Upper lobe of left lung (tissue), 4 donors: Measurements from ENCODE around the gene RNF213.

Experiments
- CTCF ChIP-seq, 6 experiments: fragments of 450-650 bp in 4 of 6; fragments of 200-600 bp in 2 of 6; sonication (generic) in 2 of 6; IDR thresholded peaks; one replicate each; pipeline ENCODE4 v1.5.1; 2016 to 2019; ENCODE audit warnings: antibody characterized with exemption in 6 of 6
- EP300 ChIP-seq, 4 donors: sonication (generic); formaldehyde crosslinking; IDR thresholded peaks; one replicate each; pipeline ENCODE4 v1.5.1; 2017; ENCODE audit warnings: antibody characterized with exemption in 4 of 4, control low read depth in 2 of 4
- POLR2A ChIP-seq, 4 donors: fragments of 450-650 bp; IDR thresholded peaks; one replicate each; pipeline ENCODE4 v1.5.1; 2016 to 2017; ENCODE audit warnings: antibody characterized with exemption in 4 of 4, mild to moderate bottlenecking in 2 of 4
- POLR2AphosphoS5 ChIP-seq, 2 donors: sonication (generic); formaldehyde crosslinking; IDR thresholded peaks; one replicate each; pipeline ENCODE4 v1.5.1; 2017; ENCODE audit warnings: antibody characterized with exemption in 2 of 2

DNA sequence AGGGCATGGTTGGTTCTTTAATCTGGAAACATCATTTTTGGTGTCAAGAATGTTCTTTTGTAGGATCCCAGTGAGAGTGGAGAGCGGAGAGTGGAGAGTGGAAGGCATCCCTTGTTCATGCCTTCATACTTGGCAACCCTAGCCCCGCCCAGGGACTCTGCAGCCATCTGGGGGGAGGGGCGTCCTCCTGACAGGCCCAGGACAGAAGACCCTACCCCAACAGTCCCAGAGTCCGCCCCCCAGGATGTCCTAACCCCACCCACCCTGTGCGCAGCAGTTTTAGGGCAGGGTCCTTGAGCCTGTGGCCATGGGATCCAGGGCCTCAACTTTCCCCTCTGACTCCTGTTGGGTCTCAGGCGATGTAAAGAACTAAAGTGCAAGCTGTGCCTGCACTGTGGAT lies 36.0 kb upstream of the RNF213 start:
- TF ChIP-seq POLR2A (IDR thresholded peaks at IDR 0.05) = no peak
- TF ChIP-seq CTCF (IDR thresholded peaks at IDR 0.05) = no peak
- no peak for TF ChIP-seq POLR2AphosphoS5 (IDR thresholded peaks at IDR 0.05)
- TF ChIP-seq EP300 (IDR thresholded peaks at IDR 0.05) = no peak
